ACHN (cell line): ENCODE data around the gene UBAP2L.
A peak's percentile ranks its signal among the peaks of the same experiment; 100 is the strongest.
"Not testable (repeated sequence)": the region's sequence is repeated elsewhere in the genome, so short reads cannot be mapped to it uniquely, and the experiment has no call there.

Source experiments
- DNase-seq: peaks from one replicate; pipeline ENCODE4 v3.0.0-alpha.2; 2015
- in situ Hi-C: cut with HindIII; loops from 2 replicates; pipeline ENCODE4 v1.10.0; 2017; ENCODE audit warnings: low sequenced_read_pairs, low pct_ligation_motif_present, low pct_unique_long_range_greater_than_20kb

UBAP2L gene

GRCh38 chr1:154236855-154237254 is 16.1 kb downstream of the UBAP2L start:
- in situ Hi-C loops = no loop called here
- no peak for DNase-seq

- no peak for DNase-seq
- in situ Hi-C loops = no loop called here
These were observed 16.7 kb downstream of the UBAP2L start for GRCh38 chr1:154237435-154237834.

- no peak for DNase-seq
- in situ Hi-C loops = no loop called here
These were observed 17.2 kb downstream of the UBAP2L start for GRCh38 chr1:154237880-154238506.

- no peak for DNase-seq
- in situ Hi-C loops = no loop called here
These were observed 18.7 kb downstream of the UBAP2L start for GRCh38 chr1:154239491-154239890.

- no peak for DNase-seq
- in situ Hi-C loops = no loop called here
These were observed 19.6 kb downstream of the UBAP2L start for GRCh38 chr1:154240294-154240833.

GRCh38 chr1:154241703-154242351 is 21.1 kb downstream of the UBAP2L start:
- DNase-seq = no peak
- in situ Hi-C loops = no loop called here

GRCh38 chr1:154253671-154254070 is 32.9 kb downstream of the UBAP2L start:
- in situ Hi-C loops = no loop called here

GRCh38 chr1:154256686-154257085 is 35.9 kb downstream of the UBAP2L start:
- in situ Hi-C loops = no loop called here

More at GRCh38 chr1:154253671-154254070, 32.9 kb downstream of the UBAP2L start:
- DNase-seq = no peak

GRCh38 chr1:154258784-154259183 is 38.0 kb downstream of the UBAP2L start:
- in situ Hi-C loops = no loop called here
- no peak for DNase-seq

More at GRCh38 chr1:154256686-154257085, 35.9 kb downstream of the UBAP2L start:
- DNase-seq = no peak

- in situ Hi-C loops = no loop called here
- DNase-seq = no peak
These were observed 39.4 kb downstream of the UBAP2L start for GRCh38 chr1:154260127-154260526.

- in situ Hi-C loops = no loop called here
These were observed 42.9 kb downstream of the UBAP2L start for GRCh38 chr1:154263465-154264332.

GRCh38 chr1:154264454-154264853 is 43.7 kb downstream of the UBAP2L start:
- in situ Hi-C loops = no loop called here
- no peak for DNase-seq

More at GRCh38 chr1:154263465-154264332, 42.9 kb downstream of the UBAP2L start:
- no peak for DNase-seq

- in situ Hi-C loops = no loop called here
- no peak for DNase-seq
These were observed 44.8 kb downstream of the UBAP2L start for GRCh38 chr1:154265586-154265985.

GRCh38 chr1:154270833-154271232 is 50.1 kb downstream of the UBAP2L start:
- DNase-seq = no peak
- in situ Hi-C loops = no loop called here

- peak; percentile 98 for DNase-seq
- in situ Hi-C loops = no loop called here
These were observed 51.7 kb downstream of the UBAP2L start, which contains the start of gene HAX1 for GRCh38 chr1:154272217-154272998. Gene HAX1, plus strand, starts transcription at chr1:154272629. Its CDS starts 95 bp downstream, at chr1:154272724.

GRCh38 chr1:154272999-154273563 is 52.3 kb downstream of the UBAP2L start:
- in situ Hi-C loops = no loop called here
- no peak for DNase-seq

- in situ Hi-C loops = no loop called here
- no peak for DNase-seq
These were observed 56.0 kb downstream of the UBAP2L start for GRCh38 chr1:154276797-154277196.

- DNase-seq, in situ Hi-C loops: not testable (repeated sequence)
These were observed 66.8 kb downstream of the UBAP2L start for GRCh38 chr1:154287591-154287990.
